Keratinocyte (primary cell): ENCODE results near the gene TCTN2. TPM values are rescaled to one million over a fixed set of nuclear protein-coding genes. Genes with fewer than 3 reads are reported as not detected.

ENCODE experiments used
- DNase-seq: peaks from one replicate; pipeline ENCODE4 v3.0.0-alpha.2; 2011; ENCODE audit warnings: low read depth, missing footprints, low spot score
- FAIRE-seq: peaks from 2 replicates; lab custom pipeline; 2011; peaks lifted over from hg19 to GRCh38; lab: Jason Lieb, UNC
- H2AFZ ChIP-seq: 2 replicates; pipeline ENCODE4 v1.6.0; 2012; ENCODE audit warnings: low read length, control low read depth, inconsistent platforms; ENCODE audit not compliant: control insufficient read depth
- H3K27ac ChIP-seq: 2 replicates; pipeline ENCODE4 v1.5.1; 2011; ENCODE audit warnings: low read length; ENCODE audit not compliant: control insufficient read depth, insufficient read depth
- H3K27me3 ChIP-seq: 3 replicates; pipeline ENCODE4 v1.6.0; 2011; ENCODE audit warnings: low read length; ENCODE audit not compliant: control insufficient read depth, insufficient read depth; ENCODE audit errors: extremely low read depth
- H3K36me3 ChIP-seq, 2 experiments: 2 replicates in 1 of 2; 3 replicates in 1 of 2; pipeline ENCODE4 v1.5.1; 2011; ENCODE audit warnings: low read length in 2 of 2, mild to moderate bottlenecking in 1 of 2; ENCODE audit not compliant: control insufficient read depth in 2 of 2, insufficient read depth in 2 of 2; ENCODE audit errors: extremely low read depth in 1 of 2
- H3K4me1 ChIP-seq: 3 replicates; pipeline ENCODE4 v1.5.1; 2011; ENCODE audit warnings: low read length; ENCODE audit not compliant: control insufficient read depth, insufficient read depth; ENCODE audit errors: extremely low read depth
- H3K4me2 ChIP-seq: 3 replicates; pipeline ENCODE4 v1.6.0; 2011; ENCODE audit warnings: low read depth, low read length; ENCODE audit not compliant: control insufficient read depth, insufficient read depth; ENCODE audit errors: extremely low read depth
- H3K4me3 ChIP-seq, 3 experiments: fragments of 200-600 bp in 1 of 3; sonication (generic) in 1 of 3; 2 replicates in 2 of 3; 3 replicates in 1 of 3; pipeline ENCODE4 v1.5.1; 2011 to 2016; ENCODE audit warnings: low read length in 3 of 3, mild to moderate bottlenecking in 3 of 3, control low read depth in 2 of 3, inconsistent platforms in 1 of 3, low read depth in 1 of 3, mixed read lengths in 1 of 3, mixed run types in 1 of 3, moderate library complexity in 1 of 3; ENCODE audit not compliant: control insufficient read depth in 2 of 3, insufficient read depth in 2 of 3; ENCODE audit errors: extremely low read depth in 1 of 3
- H3K79me2 ChIP-seq: 2 replicates; pipeline ENCODE4 v1.6.0; 2012; ENCODE audit warnings: low read length; ENCODE audit not compliant: control insufficient read depth, insufficient read depth
- H3K9ac ChIP-seq: 3 replicates; pipeline ENCODE4 v1.6.0; 2011; ENCODE audit warnings: low read length; ENCODE audit not compliant: control insufficient read depth, insufficient read depth; ENCODE audit errors: extremely low read depth
- H3K9me1 ChIP-seq: 3 replicates; pipeline ENCODE4 v1.6.0; 2011; ENCODE audit warnings: low read length; ENCODE audit not compliant: control insufficient read depth, insufficient read depth; ENCODE audit errors: extremely low read depth
- H3K9me3 ChIP-seq: 2 replicates; pipeline ENCODE4 v1.5.1; 2012; ENCODE audit warnings: low read depth, low read length; ENCODE audit not compliant: control insufficient read depth
- H4K20me1 ChIP-seq: 3 replicates; pipeline ENCODE4 v1.6.0; 2011; ENCODE audit warnings: low read length; ENCODE audit not compliant: control insufficient read depth, insufficient read depth; ENCODE audit errors: extremely low read depth
- EZH2 ChIP-seq: IDR thresholded peaks from one replicate; pipeline ENCODE4 v1.6.1; 2012; ENCODE audit warnings: inconsistent platforms, mild to moderate bottlenecking, low read length, moderate library complexity
- dilution Hi-C: fragments of 300-500 bp; cut with MboI; formaldehyde crosslinking; loops from one replicate; pipeline ENCODE4 v1.7.0; 2020; ENCODE audit warnings: low sequenced_read_pairs; ENCODE audit not compliant: extremely low pct_ligation_motif_present
- polyA minus RNA-seq, 3 experiments: library from RNA; depleted of rRNA, polyadenylated mRNA; stranded (reverse); fragments of >200 nt; gene quantifications; 1 replicate in 1 of 3; 2 replicates in 1 of 3; 3 replicates in 1 of 3; pipeline ENCODE4 v1.2.3, GENCODE V29; 2011
- polyA plus RNA-seq, 5 experiments: library from polyadenylated mRNA; depleted of rRNA in 3 of 5; stranded (reverse) in 3 of 5; stranded (forward) in 1 of 5; unstranded in 1 of 5; fragments of >200 nt; gene quantifications; 1 replicate in 1 of 5; 2 replicates in 3 of 5; 3 replicates in 1 of 5; pipeline versions ENCODE4 v1.2.1 to v1.2.3, GENCODE V29; 2011 to 2012; ENCODE audit warnings: missing spikeins in 2 of 5, low read depth in 1 of 5, low replicate concordance in 1 of 5
- TF ChIP-seq, protein P1 (sequence below), 3 experiments: IDR thresholded peaks in 1 of 3; conservative IDR thresholded peaks in 1 of 3; optimal IDR thresholded peaks in 1 of 3; 2 replicates in 2 of 3; 3 replicates in 1 of 3; pipeline versions ENCODE3 to v1.5.1; 2011; ENCODE audit warnings: low read length in 3 of 3, mild to moderate bottlenecking in 3 of 3, moderate library complexity in 2 of 3, control low read depth in 1 of 3, inconsistent platforms in 1 of 3; ENCODE audit not compliant: insufficient read depth in 2 of 3; ENCODE audit errors: extremely low read depth in 1 of 3

TCTN2 gene
- polyA plus RNA-seq (2.9 to 6.9 TPM (median 3.2 TPM) in 3 replicates), polyA minus RNA-seq (3.6 to 6.9 TPM (median 4.8 TPM) in 3 replicates)
- 2.0 TPM for polyA plus RNA-seq (2011; ENCODE audit: low read depth)
- polyA plus RNA-seq (2011; cell fraction: cytosol; rRNA removed) = 2.5 and 3.0 TPM in 2 replicates
- polyA plus RNA-seq (2011; cell fraction: nucleus; rRNA removed) = 11.7 and 12.8 TPM in 2 replicates
- polyA plus RNA-seq (2012; ENCODE audit: low replicate concordance) = 2.0 and 4.1 TPM in 2 replicates
- polyA minus RNA-seq (2011; cell fraction: cytosol; rRNA and poly(A)+ RNA removed) = 3.6 TPM
- polyA minus RNA-seq (2011; cell fraction: nucleus; rRNA and poly(A)+ RNA removed) = 5.8 and 8.3 TPM in 2 replicates

DNA sequence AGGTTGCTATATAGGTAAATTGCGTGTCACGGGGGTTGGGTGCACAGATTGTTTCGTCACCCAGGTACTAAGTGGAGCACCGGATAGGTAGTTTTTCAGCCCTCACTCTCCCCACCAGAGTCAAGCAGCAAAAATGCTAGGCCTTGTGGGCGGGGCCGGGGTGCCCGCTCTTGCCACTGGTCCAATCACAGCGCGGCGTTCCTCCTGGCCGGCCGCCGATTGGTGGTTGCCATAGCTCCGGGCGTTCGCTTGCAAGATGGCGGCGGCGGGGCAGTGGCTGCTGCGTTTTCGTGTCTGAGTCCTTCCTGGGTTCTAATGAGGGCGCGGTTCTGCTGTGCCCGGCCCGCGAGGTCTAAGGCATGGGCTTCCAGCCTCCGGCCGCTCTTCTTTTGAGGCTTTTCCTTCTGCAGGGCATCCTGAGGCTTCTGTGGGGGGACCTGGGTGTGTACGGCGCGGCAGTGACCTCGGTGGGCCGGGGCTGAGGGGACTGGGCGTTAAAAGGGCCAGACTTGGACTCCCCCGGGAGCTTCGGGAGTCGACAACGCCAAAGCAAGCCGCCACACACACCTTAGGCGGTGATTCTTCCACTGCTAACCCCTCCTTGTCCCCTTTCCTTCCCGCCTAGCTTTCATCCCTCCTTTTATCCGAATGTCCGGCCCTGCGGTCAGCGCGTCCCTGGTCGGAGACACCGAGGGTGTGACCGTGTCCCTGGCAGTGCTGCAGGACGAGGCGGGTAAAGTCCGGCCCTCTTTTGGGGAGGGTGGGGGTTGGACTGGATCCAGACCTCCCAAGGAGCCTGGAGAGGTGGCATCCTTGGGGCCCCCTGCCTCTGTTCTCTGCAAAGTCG lies at the start of gene TCTN2:
Gene TCTN2 (plus strand): TSS at position 232 of the 847 bp plus-strand sequence. CDS start 128 bp downstream, at position 360.
- H3K27ac ChIP-seq = peak within 1 kb of the TSS; percentile 44
- DNase-seq (peak; percentile 73), FAIRE-seq (peak; percentile 69)
- no peaks in the 10 kb centered on the region for H3K9me3 ChIP-seq
- dilution Hi-C loops = no loop called here
- no peaks in the 10 kb centered on the region for H3K27me3 ChIP-seq
- H3K4me3 ChIP-seq = peak within 1 kb of the TSS; percentile 71 to 84 (median 77)
- TF ChIP-seq EZH2 = no peak
- TF ChIP-seq, protein P1, sequence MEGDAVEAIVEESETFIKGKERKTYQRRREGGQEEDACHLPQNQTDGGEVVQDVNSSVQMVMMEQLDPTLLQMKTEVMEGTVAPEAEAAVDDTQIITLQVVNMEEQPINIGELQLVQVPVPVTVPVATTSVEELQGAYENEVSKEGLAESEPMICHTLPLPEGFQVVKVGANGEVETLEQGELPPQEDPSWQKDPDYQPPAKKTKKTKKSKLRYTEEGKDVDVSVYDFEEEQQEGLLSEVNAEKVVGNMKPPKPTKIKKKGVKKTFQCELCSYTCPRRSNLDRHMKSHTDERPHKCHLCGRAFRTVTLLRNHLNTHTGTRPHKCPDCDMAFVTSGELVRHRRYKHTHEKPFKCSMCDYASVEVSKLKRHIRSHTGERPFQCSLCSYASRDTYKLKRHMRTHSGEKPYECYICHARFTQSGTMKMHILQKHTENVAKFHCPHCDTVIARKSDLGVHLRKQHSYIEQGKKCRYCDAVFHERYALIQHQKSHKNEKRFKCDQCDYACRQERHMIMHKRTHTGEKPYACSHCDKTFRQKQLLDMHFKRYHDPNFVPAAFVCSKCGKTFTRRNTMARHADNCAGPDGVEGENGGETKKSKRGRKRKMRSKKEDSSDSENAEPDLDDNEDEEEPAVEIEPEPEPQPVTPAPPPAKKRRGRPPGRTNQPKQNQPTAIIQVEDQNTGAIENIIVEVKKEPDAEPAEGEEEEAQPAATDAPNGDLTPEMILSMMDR (optimal IDR thresholded peaks at IDR 0.05 in 1 of 3, IDR thresholded peaks at IDR 0.05 in 1 of 3, conservative IDR thresholded peaks at IDR 0.05 in 1 of 3; ENCODE audit: extremely low read depth in 1 of 3, insufficient read depth in 2 of 3, low read length in 3 of 3) = no peak
- no peaks in the 10 kb centered on the region for H4K20me1 ChIP-seq
- peak within 1 kb of the TSS; percentile 91 for H2AFZ ChIP-seq
- no peaks in the 10 kb centered on the region for H3K79me2 ChIP-seq
- H3K9ac ChIP-seq = peak within 1 kb of the TSS; percentile 75
- peaks cover 0 to 2% of the 10 kb centered on the region in 2 experiments for H3K36me3 ChIP-seq
- peak within 1 kb of the TSS; percentile 84 for H3K4me2 ChIP-seq
- no peaks in the 10 kb centered on the region for H3K9me1 ChIP-seq
- peaks cover 12% of the 10 kb centered on the region for H3K4me1 ChIP-seq

- TF ChIP-seq, protein P1 (optimal IDR thresholded peaks at IDR 0.05 in 1 of 3, IDR thresholded peaks at IDR 0.05 in 1 of 3, conservative IDR thresholded peaks at IDR 0.05 in 1 of 3; ENCODE audit: extremely low read depth in 1 of 3, insufficient read depth in 2 of 3, low read length in 3 of 3) = no peak
- no peak for TF ChIP-seq EZH2
- no peak overlapping the region for H3K4me3 ChIP-seq
- peak overlapping the region; percentile 25 for H3K9ac ChIP-seq
- H3K9me1 ChIP-seq = no peaks in the 10 kb centered on the region
- H3K36me3 ChIP-seq = peaks cover 26 to 33% of the 10 kb centered on the region in 2 experiments
- dilution Hi-C loops = no loop called here
- H3K4me2 ChIP-seq = no peak overlapping the region
- no peaks in the 10 kb centered on the region for H3K79me2 ChIP-seq
- H4K20me1 ChIP-seq = no peaks in the 10 kb centered on the region
- peaks cover 14% of the 10 kb centered on the region for H3K4me1 ChIP-seq
- H3K27me3 ChIP-seq = no peaks in the 10 kb centered on the region
- no peak overlapping the region for H2AFZ ChIP-seq
- FAIRE-seq = peak; percentile 69
- no peaks in the 10 kb centered on the region for H3K9me3 ChIP-seq
- no peak for DNase-seq
- H3K27ac ChIP-seq = peak overlapping the region; percentile 65
These were observed 49.0 kb upstream of the TCTN2 start for GRCh38 chr12:123621619-123622530.
